Measurements from ENCODE around the gene GOLPH3. TPM values are rescaled to one million over a fixed set of nuclear protein-coding genes. Genes with fewer than 3 reads are reported as not detected.

GOLPH3 gene
- total and polyA plus RNA-seq, 2 of the 8 experiments (the other 6 are each of a cell fraction or from before 2014, with no cell fraction given): 53.7 to 93.6 TPM

- H3K27me3 ChIP-seq (replicated peaks in 1 of 4; ENCODE audit: control insufficient read depth in 3 of 4, extremely low read depth in 1 of 4, insufficient read depth in 3 of 4, low read length in 3 of 4): no peaks in the 10 kb centered on the region
- no peak overlapping the region for H2BK120ac ChIP-seq (replicated peaks; ENCODE audit: low read depth, low read length)
- POLR2A ChIA-PET (ENCODE audit: partially characterized antibody): interaction anchor here (2.8 to 3.3 kb wide), 2 partner anchors 8 to 9 kb away, joined by 14 read pairs; partner anchors contain the start of gene GOLPH3
- H3K4me3 ChIP-seq (ENCODE audit: extremely low read depth in 1 of 4, insufficient read depth in 2 of 4, low read depth in 3 of 4, low read length in 4 of 4): no peak overlapping the region
- H2BK5ac ChIP-seq (ENCODE audit: low read depth, low read length): no peak overlapping the region
- DNase-seq (ENCODE audit: low read depth in 1 of 2, low spot score in 2 of 2) (no peak), FAIRE-seq (no peak)
- H4K91ac ChIP-seq (replicated peaks; ENCODE audit: insufficient read length, low read length): no peak overlapping the region
- H3K36me3 ChIP-seq (ENCODE audit: control insufficient read depth in 2 of 4, insufficient read depth in 4 of 4, low read length in 3 of 4): peaks cover 5 to 48% (median 16%) of the 10 kb centered on the region in 4 experiments; a peak in 6 of 8 replicates
- no peak overlapping the region for H3K18ac ChIP-seq (ENCODE audit: extremely low read depth, low read length)
- H2AFZ ChIP-seq (ENCODE audit: low read length): no peak overlapping the region
- no peak for TF ChIP-seq POLR2AphosphoS5 (IDR thresholded peaks at IDR 0.05; ENCODE audit: low read depth, low read length)
- H2BK20ac ChIP-seq (ENCODE audit: low read length): no peak overlapping the region
- H3K79me2 ChIP-seq (ENCODE audit: control insufficient read depth in 1 of 2, insufficient read depth in 2 of 2, low read length in 2 of 2): peaks cover 29 to 93% of the 10 kb centered on the region in 2 experiments
- H4K20me1 ChIP-seq (replicated peaks in 1 of 2; ENCODE audit: control insufficient read depth in 1 of 2, insufficient read depth in 2 of 2, low read length in 2 of 2): peaks cover 2 to 4% of the 10 kb centered on the region in 2 experiments
- no peak overlapping the region for H3K23ac ChIP-seq (ENCODE audit: insufficient read length)
- CTCF ChIA-PET (ENCODE audit: partially characterized antibody): interaction anchor here (1.0 kb wide), 1 partner anchor 163 kb away, joined by 5 read pairs; no protein-coding TSS in a partner anchor
- peaks cover 2% of the 10 kb centered on the region for H3K79me1 ChIP-seq (ENCODE audit: low read depth, low read length)
- no peak overlapping the region for H3K4ac ChIP-seq (replicated peaks; ENCODE audit: insufficient read length, low read depth, low read length)
- H3K23me2 ChIP-seq (ENCODE audit: low read depth, low read length): no peaks in the 10 kb centered on the region
- WGBS, 2 experiments (ENCODE audit: extremely low coverage in 1 of 2, insufficient coverage in 1 of 2, insufficient read length in 1 of 2, insufficient replicate concordance in 2 of 2, low coverage in 1 of 2, low lambda C conversion rate in 2 of 2, missing lambda C conversion rate in 1 of 2): 84% methylated on average over 3 of the region's 3 CpGs; no CpG with 5 or more reads in 1 of the 2 experiments
- no peak overlapping the region for H4K8ac ChIP-seq (ENCODE audit: extremely low read depth, insufficient read depth, low read length)
- no peaks in the 10 kb centered on the region for H3K4me1 ChIP-seq (replicated peaks in 1 of 4; ENCODE audit: control insufficient read depth in 3 of 4, insufficient read depth in 4 of 4, low read length in 3 of 4)
- H3K56ac ChIP-seq (replicated peaks; ENCODE audit: insufficient read length, low read depth, low read length): no peak overlapping the region
- no peak overlapping the region for H3K14ac ChIP-seq (ENCODE audit: insufficient read length)
- H2BK12ac ChIP-seq (ENCODE audit: low read depth, low read length): no peak overlapping the region
- H2AK5ac ChIP-seq (ENCODE audit: low read depth, low read length): no peak overlapping the region
- no peak overlapping the region for H4K5ac ChIP-seq (ENCODE audit: insufficient read length, low read depth, low read length)
- no peak overlapping the region for H3K4me2 ChIP-seq (ENCODE audit: insufficient read depth in 1 of 2, low read depth in 2 of 2, low read length in 2 of 2)
- no peak overlapping the region for H2BK15ac ChIP-seq (ENCODE audit: low read length)
- H3K9me3 ChIP-seq (ENCODE audit: insufficient read depth in 2 of 2, low read depth in 1 of 2, low read length in 1 of 2): no peaks in the 10 kb centered on the region
- no peak overlapping the region; a peak in 1 of 7 replicates for H3K9ac ChIP-seq (replicated peaks in 1 of 4; ENCODE audit: extremely low read depth in 1 of 4, low read depth in 3 of 4, low read length in 3 of 4)
- no peak overlapping the region for H3K27ac ChIP-seq (ENCODE audit: low read depth, low read length)
These were observed 8.5 kb downstream of the GOLPH3 start for GRCh38 chr5:32165597-32165996.

Measured in H1 (cell line).